ENCODE results near the gene ALKBH3. TPM values are rescaled to one million over a fixed set of nuclear protein-coding genes. Genes with fewer than 3 reads are reported as not detected.

Gene ALKBH3
- total RNA-seq, 2 donors from 2014 or later: 29.3 to 30.0 TPM

GRCh38 chr11:43920598-43921419, 40.2 kb downstream of the ALKBH3 start:
- DNase-seq (peak in 3 of 4 donors; percentile 22 to 70 (median 66)), ATAC-seq (peak; percentile 84)
- intact Hi-C loops (cut with DNase I): no loop called here
- Histone ChIP-seq H3K9me3 (no peaks in the 10 kb centered on the region), H3K27ac (peak overlapping the region in 2 of 4 donors; percentile 47 to 61), H3K4me1 (no peaks in the 10 kb centered on the region), H3K27me3 (no peaks in the 10 kb centered on the region), H3K4me3 (no peak overlapping the region), H3K36me3 (replicated peaks in 1 of 2; ENCODE audit: insufficient read depth in 1 of 2, low read depth in 2 of 2) (peaks cover 4 to 11% of the 10 kb centered on the region in 2 donors)
- WGBS, 2 donors: 66 to 69% methylated on average over 10 of the region's 10 CpGs
- TF ChIP-seq CTCF (IDR thresholded peaks at IDR 0.05) (no peak), POLR2A (IDR thresholded peaks at IDR 0.05) (no peak)

- ATAC-seq: no peak
- no peak for DNase-seq
Measured at GRCh38 chr11:43921561-43922294, 41.1 kb downstream of the ALKBH3 start.

GRCh38 chr11:43922295-43922648, 41.6 kb downstream of the ALKBH3 start:
- ATAC-seq: no peak
- no peaks in the 10 kb centered on the region for H3K4me1 ChIP-seq
- peaks cover 4 to 11% of the 10 kb centered on the region in 2 donors for H3K36me3 ChIP-seq (replicated peaks in 1 of 2; ENCODE audit: insufficient read depth in 1 of 2, low read depth in 2 of 2)
- intact Hi-C loops (cut with DNase I): no loop called here
- DNase-seq: no peak
- 86 to 87% methylated on average over 3 of the region's 3 CpGs for WGBS, 2 donors
- TF ChIP-seq POLR2A (IDR thresholded peaks at IDR 0.05) (no peak), CTCF (IDR thresholded peaks at IDR 0.05) (no peak)
- no peaks in the 10 kb centered on the region for H3K9me3 ChIP-seq
- H3K27ac ChIP-seq: no peak overlapping the region
- no peak overlapping the region for H3K4me3 ChIP-seq
- H3K27me3 ChIP-seq: no peaks in the 10 kb centered on the region

More at GRCh38 chr11:43921561-43922294, 41.1 kb downstream of the ALKBH3 start:
- 83 to 88% methylated on average over 8 of the region's 8 CpGs for WGBS, 2 donors
- Histone ChIP-seq H3K4me3 (no peak overlapping the region), H3K27me3 (no peaks in the 10 kb centered on the region), H3K4me1 (no peaks in the 10 kb centered on the region), H3K9me3 (no peaks in the 10 kb centered on the region), H3K36me3 (replicated peaks in 1 of 2; ENCODE audit: insufficient read depth in 1 of 2, low read depth in 2 of 2) (peaks cover 4 to 11% of the 10 kb centered on the region in 2 donors), H3K27ac (no peak overlapping the region)
- intact Hi-C loops (cut with DNase I): no loop called here
- no peak for TF ChIP-seq CTCF (IDR thresholded peaks at IDR 0.05)
- no peak for TF ChIP-seq POLR2A (IDR thresholded peaks at IDR 0.05)

GRCh38 chr11:43922744-43923405, 42.2 kb downstream of the ALKBH3 start:
- Histone ChIP-seq H3K27me3 (no peaks in the 10 kb centered on the region), H3K4me3 (no peak overlapping the region), H3K9me3 (no peaks in the 10 kb centered on the region), H3K27ac (peak overlapping the region in 1 of 4 donors; percentile 14), H3K4me1 (no peaks in the 10 kb centered on the region), H3K36me3 (replicated peaks in 1 of 2; ENCODE audit: insufficient read depth in 1 of 2, low read depth in 2 of 2) (peaks cover 4 to 11% of the 10 kb centered on the region in 2 donors)
- TF ChIP-seq CTCF (IDR thresholded peaks at IDR 0.05) (no peak), POLR2A (IDR thresholded peaks at IDR 0.05) (no peak)
- 65 to 74% methylated on average over 5 to 6 of the region's 6 CpGs for WGBS, 2 donors
- ATAC-seq: no peak
- intact Hi-C loops (cut with DNase I): no loop called here
- DNase-seq: no peak
